HFF-Myc (cell line): ENCODE data around the gene TRIO.
"Not testable (repeated sequence)": the region's sequence is repeated elsewhere in the genome, so short reads cannot be mapped to it uniquely, and the experiment has no call there.

Experiments used
- DNase-seq: peaks from one replicate; pipeline ENCODE4 v3.0.0-alpha.2; 2011; ENCODE audit warnings: low read depth; ENCODE audit errors: extremely low read depth
- H3K4me3 ChIP-seq: replicated peaks from 2 replicates; pipeline ENCODE4 v1.5.1; 2011; ENCODE audit warnings: low read depth, mild to moderate bottlenecking, control low read depth, low read length
- TF ChIP-seq, protein P1 (sequence below): IDR thresholded peaks from 2 replicates; pipeline ENCODE4 v1.5.1; 2012; ENCODE audit warnings: mild to moderate bottlenecking, low read depth, low read length, control low read depth; ENCODE audit errors: missing control alignments

TRIO gene

DNA sequence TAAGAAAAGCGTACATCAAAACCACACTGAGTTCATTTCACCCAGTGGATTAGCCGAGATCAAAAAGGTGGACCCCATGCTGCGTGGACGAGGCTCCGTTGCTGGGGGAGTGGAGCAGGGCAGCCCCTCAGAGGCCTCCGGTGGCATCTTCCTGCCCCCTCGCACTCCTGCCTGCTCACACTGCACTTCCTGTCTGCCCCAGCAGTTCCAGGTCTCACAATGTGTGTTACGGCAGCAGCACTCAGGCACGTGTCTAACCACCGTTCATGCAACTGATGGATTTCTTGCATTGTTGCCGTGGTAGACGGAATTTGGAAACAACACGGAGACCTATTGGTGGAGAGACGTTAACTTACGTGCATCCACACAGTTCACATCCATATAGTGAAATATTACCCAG is 241.9 kb downstream of the TRIO start:
- no peak overlapping the region for H3K4me3 ChIP-seq
- no peak for DNase-seq
- TF ChIP-seq, protein P1, sequence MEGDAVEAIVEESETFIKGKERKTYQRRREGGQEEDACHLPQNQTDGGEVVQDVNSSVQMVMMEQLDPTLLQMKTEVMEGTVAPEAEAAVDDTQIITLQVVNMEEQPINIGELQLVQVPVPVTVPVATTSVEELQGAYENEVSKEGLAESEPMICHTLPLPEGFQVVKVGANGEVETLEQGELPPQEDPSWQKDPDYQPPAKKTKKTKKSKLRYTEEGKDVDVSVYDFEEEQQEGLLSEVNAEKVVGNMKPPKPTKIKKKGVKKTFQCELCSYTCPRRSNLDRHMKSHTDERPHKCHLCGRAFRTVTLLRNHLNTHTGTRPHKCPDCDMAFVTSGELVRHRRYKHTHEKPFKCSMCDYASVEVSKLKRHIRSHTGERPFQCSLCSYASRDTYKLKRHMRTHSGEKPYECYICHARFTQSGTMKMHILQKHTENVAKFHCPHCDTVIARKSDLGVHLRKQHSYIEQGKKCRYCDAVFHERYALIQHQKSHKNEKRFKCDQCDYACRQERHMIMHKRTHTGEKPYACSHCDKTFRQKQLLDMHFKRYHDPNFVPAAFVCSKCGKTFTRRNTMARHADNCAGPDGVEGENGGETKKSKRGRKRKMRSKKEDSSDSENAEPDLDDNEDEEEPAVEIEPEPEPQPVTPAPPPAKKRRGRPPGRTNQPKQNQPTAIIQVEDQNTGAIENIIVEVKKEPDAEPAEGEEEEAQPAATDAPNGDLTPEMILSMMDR, result no peak

DNA sequence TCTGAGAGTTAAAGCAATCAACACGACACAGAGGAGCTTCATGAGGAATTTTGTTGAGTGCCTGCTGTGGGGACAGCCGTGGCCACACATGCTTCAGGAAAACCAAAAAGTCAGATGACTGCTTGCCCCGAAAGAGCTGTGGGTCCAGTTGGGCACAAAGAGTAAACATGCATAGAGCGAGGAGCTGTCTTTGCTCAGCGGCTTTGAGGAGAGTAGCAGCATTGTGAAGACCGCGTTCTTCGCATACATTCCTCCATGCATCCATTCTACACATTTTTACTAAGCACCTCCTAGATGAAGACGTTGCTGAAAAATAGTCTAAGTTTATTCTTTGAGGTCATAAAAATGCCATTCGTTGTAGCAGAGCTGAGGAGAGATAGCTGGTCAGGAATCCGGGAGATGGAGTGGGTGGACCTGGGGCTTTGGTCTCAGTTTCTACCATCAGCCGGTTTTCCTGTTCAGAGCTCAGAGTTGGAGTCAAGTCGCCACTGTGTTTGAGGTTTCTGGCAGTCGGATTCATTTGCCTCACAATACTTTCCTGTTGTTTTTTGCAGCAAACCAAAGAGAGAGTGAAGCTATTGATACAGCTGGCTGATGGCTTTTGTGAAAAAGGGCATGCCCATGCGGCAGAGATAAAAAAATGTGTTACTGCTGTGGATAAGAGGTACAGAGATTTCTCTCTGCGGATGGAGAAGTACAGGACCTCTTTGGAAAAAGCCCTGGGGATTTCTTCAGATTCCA is 243.9 kb downstream of the TRIO start:
- no peak for DNase-seq
- TF ChIP-seq, protein P1, result no peak
- H3K4me3 ChIP-seq, result no peak overlapping the region

DNA sequence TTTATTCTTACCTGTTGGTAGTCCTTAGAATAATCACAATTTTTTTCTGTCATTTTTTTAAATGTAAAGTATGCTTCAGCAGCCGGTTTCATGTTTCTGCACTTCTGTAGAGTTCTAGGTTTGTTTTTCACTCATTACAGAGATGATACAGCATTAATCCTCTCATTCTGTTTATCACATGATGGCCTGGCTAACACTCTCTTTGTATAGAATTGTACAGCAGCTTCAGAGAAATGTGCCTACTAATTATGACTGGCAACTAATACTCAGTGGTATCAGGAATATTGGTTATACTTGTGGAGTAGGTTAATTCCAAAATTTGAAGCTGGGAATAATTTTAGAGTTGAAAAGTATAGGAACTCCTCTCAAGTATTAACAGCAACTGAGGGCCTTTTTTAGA is 245.6 kb downstream of the TRIO start:
- DNase-seq, result no peak
- H3K4me3 ChIP-seq, result no peak overlapping the region
- TF ChIP-seq, protein P1, result no peak

DNA sequence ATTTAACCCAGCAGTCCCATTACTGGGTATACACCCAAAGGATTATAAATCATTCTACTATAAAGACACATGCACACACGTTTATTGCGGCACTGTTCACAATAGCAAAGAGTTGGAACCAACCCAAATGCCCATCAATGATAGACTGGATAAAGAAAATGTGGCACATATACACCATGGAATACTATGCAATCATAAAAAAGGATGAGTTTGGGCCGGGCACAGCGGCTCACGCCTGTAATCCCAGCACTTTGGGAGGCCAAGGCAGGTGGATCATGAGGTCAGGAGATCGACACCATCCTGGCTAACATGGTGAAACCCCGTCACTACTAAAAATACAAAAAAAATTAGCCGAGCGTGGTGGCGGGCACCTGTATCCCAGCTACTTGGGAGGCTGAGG is 249.4 kb downstream of the TRIO start:
- not testable (repeated sequence) for DNase-seq, H3K4me3 ChIP-seq

DNA sequence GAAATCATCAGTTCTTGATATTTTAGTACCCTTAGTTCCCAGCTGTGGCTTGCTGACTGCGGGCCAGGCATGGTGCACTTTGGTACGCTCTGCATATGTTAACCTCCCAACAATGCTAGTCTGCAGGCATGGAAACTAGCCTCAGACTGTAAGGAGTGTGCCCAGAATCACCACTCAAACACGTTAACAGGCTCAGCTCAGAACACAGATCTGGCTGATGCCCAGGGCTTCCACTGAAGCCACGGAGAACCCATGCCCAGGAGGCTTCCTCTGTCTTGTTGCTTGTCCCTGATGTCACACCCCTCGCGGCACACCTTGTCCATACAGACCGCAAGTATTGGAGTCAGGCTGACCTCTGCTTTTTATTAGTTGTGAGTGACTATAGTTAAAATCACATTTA is 251.2 kb downstream of the TRIO start:
- TF ChIP-seq, protein P1, result no peak
- DNase-seq, result no peak
- H3K4me3 ChIP-seq, result no peak overlapping the region

DNA sequence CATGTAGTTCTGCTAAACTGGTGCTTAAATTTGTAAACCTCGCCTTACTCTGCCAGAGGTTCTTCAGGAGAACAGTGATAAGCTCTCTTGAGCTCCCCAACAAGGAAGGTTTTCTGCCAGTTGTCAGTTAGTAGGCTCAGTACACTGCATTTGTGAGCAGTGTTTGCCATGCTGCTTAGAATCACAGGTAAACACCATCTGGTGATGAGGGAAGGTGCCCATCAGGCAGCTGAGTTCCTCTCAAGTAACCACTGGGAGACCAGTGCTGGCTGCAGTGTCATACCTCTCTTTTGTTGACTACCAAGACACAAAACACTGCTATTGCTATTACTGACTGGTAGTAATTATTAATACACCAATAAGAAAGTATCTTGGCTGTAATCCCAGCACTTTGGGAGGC is 252.3 kb downstream of the TRIO start:
- H3K4me3 ChIP-seq, result no peak overlapping the region
- DNase-seq, result no peak
- TF ChIP-seq, protein P1, result no peak

DNA sequence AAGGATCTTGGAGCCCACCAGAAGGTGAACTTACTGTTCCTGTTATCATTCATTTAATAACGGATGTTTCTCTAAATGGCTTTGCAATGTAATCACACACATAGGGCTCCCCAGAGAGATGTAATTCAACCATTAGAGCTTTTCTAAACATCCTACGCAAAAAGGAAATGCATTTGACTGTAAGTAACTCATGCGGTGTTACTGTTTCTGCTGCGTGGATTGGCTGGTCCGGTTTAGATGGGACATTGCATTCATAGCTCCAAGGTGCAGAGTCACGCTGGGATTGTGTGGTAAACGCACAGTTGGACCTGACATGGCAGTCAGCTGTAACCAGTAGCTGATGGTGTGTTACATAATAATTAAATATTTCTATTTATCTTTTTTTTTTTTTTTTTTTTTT is 252.9 kb downstream of the TRIO start:
- TF ChIP-seq, protein P1, result no peak
- H3K4me3 ChIP-seq, result no peak overlapping the region
- DNase-seq, result no peak
